CD4-positive, alpha-beta T cell (primary cell): ENCODE data around the gene SLC4A2. TPM values are rescaled to one million over a fixed set of nuclear protein-coding genes. Genes with fewer than 3 reads are reported as not detected.

Experiments
- ATAC-seq: fragments of 200-7000 bp; cut with Tn5 transposase; one replicate; pipeline ENCODE4 v1.10.0; 2022; ENCODE audit warnings: mild to moderate bottlenecking; ENCODE audit not compliant: poor library complexity
- CTCF ChIA-PET: fragments of 350-600 bp; sonication (Branson Sonifier 250); formaldehyde crosslinking; loops from one replicate; lab custom pipeline; 2021; ENCODE audit warnings: antibody characterized with exemption, inconsistent platforms; lab: Charles Lee
- POLR2A ChIA-PET: fragments of 350-600 bp; sonication (Branson Sonifier 250); formaldehyde crosslinking; loops from one replicate; lab custom pipeline; 2021; ENCODE audit warnings: antibody characterized with exemption, inconsistent platforms; lab: Charles Lee
- DNase-seq, 14 experiments: peaks; one replicate each; pipeline ENCODE4 v3.0.0-alpha.2; 2013 to 2020; ENCODE audit warnings: mixed read lengths in 2 of 14
- H3K27ac ChIP-seq, 2 donors: one replicate each; pipeline versions ENCODE4 v1.5.1 to v1.7.0; 2013; ENCODE audit warnings: low read length in 2 of 2, low read depth in 1 of 2, mild to moderate bottlenecking in 1 of 2
- H3K27me3 ChIP-seq, 2 experiments: 1 replicate in 1 of 2; 2 replicates in 1 of 2; pipeline versions ENCODE4 v1.6.1 to v1.7.0; 2013; ENCODE audit warnings: low read length in 2 of 2, control low read depth in 1 of 2, mild to moderate bottlenecking in 1 of 2, moderate library complexity in 1 of 2; ENCODE audit not compliant: insufficient read depth in 2 of 2, control insufficient read depth in 1 of 2
- H3K36me3 ChIP-seq: one replicate; pipeline ENCODE4 v1.6.1; 2013; ENCODE audit warnings: low read length, control low read depth; ENCODE audit not compliant: insufficient read depth
- H3K4me1 ChIP-seq: one replicate; pipeline ENCODE4 v1.6.1; 2013; ENCODE audit warnings: low read length, control low read depth; ENCODE audit not compliant: insufficient read depth
- H3K4me3 ChIP-seq: one replicate; pipeline ENCODE4 v1.5.1; 2013; ENCODE audit warnings: mild to moderate bottlenecking, low read length, moderate library complexity
- H3K9me3 ChIP-seq, 2 experiments: 1 replicate in 1 of 2; 2 replicates in 1 of 2; pipeline versions ENCODE4 v1.6.1 to v1.7.0; 2013; ENCODE audit warnings: low read length in 2 of 2, mild to moderate bottlenecking in 2 of 2, control low read depth in 1 of 2, moderate library complexity in 1 of 2; ENCODE audit not compliant: control insufficient read depth in 1 of 2, insufficient read depth in 1 of 2
- H3K27ac Mint-ChIP-seq: one replicate; pipeline ENCODE4 v1.8.0; 2020; ENCODE audit warnings: mixed read lengths
- H3K27me3 Mint-ChIP-seq: one replicate; pipeline ENCODE4 v1.8.0; 2021; ENCODE audit warnings: mixed read lengths
- H3K36me3 Mint-ChIP-seq: one replicate; pipeline ENCODE4 v1.8.0; 2021; ENCODE audit warnings: low read depth, mixed read lengths
- H3K4me1 Mint-ChIP-seq: one replicate; pipeline ENCODE4 v1.8.0; 2021; ENCODE audit warnings: low read depth, mixed read lengths
- H3K4me3 Mint-ChIP-seq: one replicate; pipeline ENCODE4 v1.8.0; 2020; ENCODE audit warnings: mild to moderate bottlenecking, mixed read lengths
- H3K9me3 Mint-ChIP-seq: one replicate; pipeline ENCODE4 v1.8.0; 2020; ENCODE audit warnings: mixed read lengths
- intact Hi-C, 2 experiments: fragments of 100-400 bp; cut with DNase I in 1 of 2; cut with micrococcal nuclease in 1 of 2; formaldehyde crosslinking; loops; one replicate each; pipeline versions ENCODE4 v1.15.1 to v1.9.0; 2023 to 2025; cut with DNase I, micrococcal nuclease
- total RNA-seq, 174 experiments: library from RNA in 2 of 174; stranded (reverse) in 2 of 174; gene quantifications; one replicate each; pipeline ENCODE4 v1.2.3 and lab custom pipeline; 2021 to 2026
- TF ChIP-seq, protein P1 (sequence below): fragments of 200-600 bp; IDR thresholded peaks from one replicate; pipeline ENCODE4 v1.8.0; 2022; ENCODE audit warnings: antibody characterized with exemption, mild to moderate bottlenecking

The SLC4A2 gene
- total RNA-seq, 2 experiments from 2014 or later: 27.1 to 31.4 TPM

DNA sequence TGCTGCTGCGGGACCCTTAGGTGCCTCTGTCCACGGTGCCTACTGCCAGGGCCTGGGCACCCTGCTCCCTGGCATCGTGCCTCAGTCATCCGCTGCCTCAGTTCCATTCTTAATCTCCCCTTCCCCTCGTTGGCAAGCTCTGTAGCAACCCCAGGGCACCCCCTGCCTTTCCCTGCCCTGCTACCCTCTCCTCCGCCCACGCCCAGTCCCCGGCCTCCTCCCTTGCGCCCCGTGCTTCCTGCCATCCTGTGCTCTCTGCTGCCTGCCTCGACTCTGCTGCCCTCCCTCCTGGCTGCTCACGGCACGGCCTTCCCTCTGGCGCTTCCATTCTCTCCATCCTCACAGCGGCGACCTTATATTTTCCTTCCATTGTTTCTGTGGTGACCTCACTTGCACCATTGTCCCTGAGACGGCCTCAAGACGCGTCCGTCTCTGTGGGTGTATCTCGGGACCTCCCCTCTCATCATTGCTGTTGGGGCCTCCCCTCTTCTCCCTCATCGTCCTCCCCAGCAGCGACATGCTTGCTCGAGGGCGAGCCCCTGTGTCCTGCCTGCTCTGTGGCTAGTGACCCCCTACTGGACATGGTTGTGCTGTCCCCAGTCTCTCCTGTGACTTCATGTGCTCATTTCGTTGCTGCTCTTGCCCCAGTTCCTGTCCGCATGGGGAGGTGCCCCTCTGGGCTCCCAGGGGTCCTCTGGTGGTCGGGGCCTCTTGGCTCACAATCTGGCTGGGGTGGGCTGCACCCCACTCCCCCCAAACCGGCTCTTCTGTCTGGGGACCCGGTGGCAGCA lies 62.2 kb downstream of the SLC4A2 start:
- Mint-ChIP-seq H3K4me1 (peaks cover 15% of the 10 kb centered on the region), H3K27ac (no peak overlapping the region), H3K27me3 (no peaks in the 10 kb centered on the region), H3K9me3 (no peaks in the 10 kb centered on the region), H3K36me3 (peaks cover 53% of the 10 kb centered on the region), H3K4me3 (no peak overlapping the region)
- Histone ChIP-seq H3K27me3 (no peaks in the 10 kb centered on the region), H3K4me3 (no peak overlapping the region), H3K4me1 (peaks cover 31% of the 10 kb centered on the region), H3K36me3 (peaks cover 14% of the 10 kb centered on the region), H3K27ac (no peak overlapping the region), H3K9me3 (no peaks in the 10 kb centered on the region)
- ChIA-PET CTCF (no interaction called here), POLR2A (no interaction called here)
- TF ChIP-seq, protein P1, sequence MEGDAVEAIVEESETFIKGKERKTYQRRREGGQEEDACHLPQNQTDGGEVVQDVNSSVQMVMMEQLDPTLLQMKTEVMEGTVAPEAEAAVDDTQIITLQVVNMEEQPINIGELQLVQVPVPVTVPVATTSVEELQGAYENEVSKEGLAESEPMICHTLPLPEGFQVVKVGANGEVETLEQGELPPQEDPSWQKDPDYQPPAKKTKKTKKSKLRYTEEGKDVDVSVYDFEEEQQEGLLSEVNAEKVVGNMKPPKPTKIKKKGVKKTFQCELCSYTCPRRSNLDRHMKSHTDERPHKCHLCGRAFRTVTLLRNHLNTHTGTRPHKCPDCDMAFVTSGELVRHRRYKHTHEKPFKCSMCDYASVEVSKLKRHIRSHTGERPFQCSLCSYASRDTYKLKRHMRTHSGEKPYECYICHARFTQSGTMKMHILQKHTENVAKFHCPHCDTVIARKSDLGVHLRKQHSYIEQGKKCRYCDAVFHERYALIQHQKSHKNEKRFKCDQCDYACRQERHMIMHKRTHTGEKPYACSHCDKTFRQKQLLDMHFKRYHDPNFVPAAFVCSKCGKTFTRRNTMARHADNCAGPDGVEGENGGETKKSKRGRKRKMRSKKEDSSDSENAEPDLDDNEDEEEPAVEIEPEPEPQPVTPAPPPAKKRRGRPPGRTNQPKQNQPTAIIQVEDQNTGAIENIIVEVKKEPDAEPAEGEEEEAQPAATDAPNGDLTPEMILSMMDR: no peak
- intact Hi-C loops: no loop called here
- ATAC-seq (no peak), DNase-seq (no peak)

DNA sequence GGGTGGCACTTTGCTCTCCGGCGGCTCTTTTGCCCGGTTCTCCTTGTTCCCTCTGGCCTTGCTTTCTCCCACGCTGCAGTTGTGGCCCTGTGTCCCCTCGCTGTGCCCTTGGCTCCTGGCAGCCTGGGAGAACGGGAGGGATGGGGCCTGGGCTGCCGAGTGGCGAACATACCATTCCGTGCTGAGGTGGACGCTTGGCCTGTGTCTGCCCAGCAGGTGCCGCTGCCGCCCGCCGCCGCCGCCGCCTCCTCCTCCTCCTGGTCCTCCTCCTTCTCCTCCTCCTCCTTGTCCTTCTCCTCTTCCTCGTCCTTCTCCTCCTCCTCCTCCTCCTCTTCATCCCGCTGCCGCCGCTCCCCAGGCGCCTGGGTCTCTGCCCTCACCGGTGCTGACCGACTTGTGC lies 62.9 kb downstream of the SLC4A2 start:
- Histone ChIP-seq H3K36me3 (peaks cover 14% of the 10 kb centered on the region), H3K4me1 (peaks cover 24% of the 10 kb centered on the region), H3K27me3 (no peaks in the 10 kb centered on the region), H3K4me3 (no peak overlapping the region), H3K9me3 (no peaks in the 10 kb centered on the region), H3K27ac (no peak overlapping the region)
- no peak for ATAC-seq
- Mint-ChIP-seq H3K9me3 (no peaks in the 10 kb centered on the region), H3K4me1 (peaks cover 14% of the 10 kb centered on the region), H3K36me3 (peaks cover 52% of the 10 kb centered on the region), H3K27ac (no peak overlapping the region), H3K27me3 (no peaks in the 10 kb centered on the region), H3K4me3 (no peak overlapping the region)
- ChIA-PET CTCF (no interaction called here), POLR2A (no interaction called here)
- TF ChIP-seq, protein P1: no peak
- DNase-seq: no peak
- intact Hi-C loops: no loop called here

DNA sequence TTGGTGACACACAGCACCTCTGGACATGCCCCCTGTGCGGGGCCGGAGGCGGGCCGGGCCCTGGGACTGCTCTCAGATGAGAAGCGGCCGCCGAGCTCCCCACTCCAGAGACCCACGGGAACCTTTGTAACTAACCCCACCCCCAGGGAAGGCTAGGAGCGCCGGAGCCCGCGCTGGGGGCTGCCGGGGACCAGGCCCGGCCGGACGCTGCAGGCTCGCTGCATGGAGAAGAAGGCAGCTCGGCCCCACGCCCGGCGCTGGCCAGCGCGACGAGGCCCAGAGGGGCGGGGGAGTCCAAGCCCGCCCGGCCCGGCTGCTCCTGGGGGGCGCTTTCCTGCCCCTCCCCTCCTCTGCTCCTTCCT lies 63.4 kb downstream of the SLC4A2 start:
- intact Hi-C loops: no loop called here
- Mint-ChIP-seq H3K27me3 (no peaks in the 10 kb centered on the region), H3K4me3 (no peak overlapping the region), H3K4me1 (peaks cover 10% of the 10 kb centered on the region), H3K27ac (no peak overlapping the region), H3K36me3 (peaks cover 52% of the 10 kb centered on the region), H3K9me3 (no peaks in the 10 kb centered on the region)
- Histone ChIP-seq H3K36me3 (peaks cover 14% of the 10 kb centered on the region), H3K9me3 (no peaks in the 10 kb centered on the region), H3K4me3 (no peak overlapping the region), H3K27me3 (no peaks in the 10 kb centered on the region), H3K4me1 (peaks cover 19% of the 10 kb centered on the region), H3K27ac (no peak overlapping the region)
- TF ChIP-seq, protein P1: no peak
- DNase-seq: no peak
- no peak for ATAC-seq
- CTCF ChIA-PET: no interaction called here
- POLR2A ChIA-PET: no interaction called here
